ENCODE data around the gene PAX5.

DNA sequence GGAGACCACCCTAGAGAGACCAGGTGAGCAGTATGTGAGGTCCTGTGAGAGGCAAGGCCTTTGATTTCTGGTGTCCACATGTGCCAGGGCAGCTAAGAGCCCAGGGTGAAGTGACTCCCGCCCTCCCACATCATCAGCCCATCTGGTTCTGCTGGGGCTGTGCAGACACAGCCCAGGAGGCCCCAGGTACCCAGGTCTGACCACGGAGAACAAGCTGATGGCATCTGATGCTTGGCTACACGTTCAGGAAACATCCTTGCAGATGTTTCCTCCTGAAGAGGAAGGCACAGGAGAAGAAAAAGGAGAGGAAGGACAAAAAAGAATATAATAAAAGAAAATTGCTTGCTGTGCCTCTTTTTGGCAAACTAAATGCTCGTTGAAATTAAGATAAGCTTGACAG, 225.8 kb downstream of the PAX5 start:
- TF ChIP-seq TAF1 (IDR thresholded peaks at IDR 0.05; ENCODE audit: low read depth) (no peak), RAD21 (IDR thresholded peaks at IDR 0.05; ENCODE audit: low read depth) (no peak), TCF12 (IDR thresholded peaks at IDR 0.05; ENCODE audit: low read depth) (no peak), NFIC (IDR thresholded peaks at IDR 0.05) (no peak), EP300 (IDR thresholded peaks at IDR 0.05; ENCODE audit: borderline replicate concordance) (no peak), YY1 (IDR thresholded peaks at IDR 0.05; ENCODE audit: low read depth) (no peak)
- TF ChIP-seq, protein P1, sequence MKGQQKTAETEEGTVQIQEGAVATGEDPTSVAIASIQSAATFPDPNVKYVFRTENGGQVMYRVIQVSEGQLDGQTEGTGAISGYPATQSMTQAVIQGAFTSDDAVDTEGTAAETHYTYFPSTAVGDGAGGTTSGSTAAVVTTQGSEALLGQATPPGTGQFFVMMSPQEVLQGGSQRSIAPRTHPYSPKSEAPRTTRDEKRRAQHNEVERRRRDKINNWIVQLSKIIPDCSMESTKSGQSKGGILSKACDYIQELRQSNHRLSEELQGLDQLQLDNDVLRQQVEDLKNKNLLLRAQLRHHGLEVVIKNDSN (IDR thresholded peaks at IDR 0.05): no peak
- TF ChIP-seq, protein P2, sequence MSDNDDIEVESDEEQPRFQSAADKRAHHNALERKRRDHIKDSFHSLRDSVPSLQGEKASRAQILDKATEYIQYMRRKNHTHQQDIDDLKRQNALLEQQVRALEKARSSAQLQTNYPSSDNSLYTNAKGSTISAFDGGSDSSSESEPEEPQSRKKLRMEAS (IDR thresholded peaks at IDR 0.05): no peak
- TF ChIP-seq, protein P3, sequence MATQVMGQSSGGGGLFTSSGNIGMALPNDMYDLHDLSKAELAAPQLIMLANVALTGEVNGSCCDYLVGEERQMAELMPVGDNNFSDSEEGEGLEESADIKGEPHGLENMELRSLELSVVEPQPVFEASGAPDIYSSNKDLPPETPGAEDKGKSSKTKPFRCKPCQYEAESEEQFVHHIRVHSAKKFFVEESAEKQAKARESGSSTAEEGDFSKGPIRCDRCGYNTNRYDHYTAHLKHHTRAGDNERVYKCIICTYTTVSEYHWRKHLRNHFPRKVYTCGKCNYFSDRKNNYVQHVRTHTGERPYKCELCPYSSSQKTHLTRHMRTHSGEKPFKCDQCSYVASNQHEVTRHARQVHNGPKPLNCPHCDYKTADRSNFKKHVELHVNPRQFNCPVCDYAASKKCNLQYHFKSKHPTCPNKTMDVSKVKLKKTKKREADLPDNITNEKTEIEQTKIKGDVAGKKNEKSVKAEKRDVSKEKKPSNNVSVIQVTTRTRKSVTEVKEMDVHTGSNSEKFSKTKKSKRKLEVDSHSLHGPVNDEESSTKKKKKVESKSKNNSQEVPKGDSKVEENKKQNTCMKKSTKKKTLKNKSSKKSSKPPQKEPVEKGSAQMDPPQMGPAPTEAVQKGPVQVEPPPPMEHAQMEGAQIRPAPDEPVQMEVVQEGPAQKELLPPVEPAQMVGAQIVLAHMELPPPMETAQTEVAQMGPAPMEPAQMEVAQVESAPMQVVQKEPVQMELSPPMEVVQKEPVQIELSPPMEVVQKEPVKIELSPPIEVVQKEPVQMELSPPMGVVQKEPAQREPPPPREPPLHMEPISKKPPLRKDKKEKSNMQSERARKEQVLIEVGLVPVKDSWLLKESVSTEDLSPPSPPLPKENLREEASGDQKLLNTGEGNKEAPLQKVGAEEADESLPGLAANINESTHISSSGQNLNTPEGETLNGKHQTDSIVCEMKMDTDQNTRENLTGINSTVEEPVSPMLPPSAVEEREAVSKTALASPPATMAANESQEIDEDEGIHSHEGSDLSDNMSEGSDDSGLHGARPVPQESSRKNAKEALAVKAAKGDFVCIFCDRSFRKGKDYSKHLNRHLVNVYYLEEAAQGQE (IDR thresholded peaks at IDR 0.05; ENCODE audit: low read depth): no peak
